HepG2 (cell line): ENCODE measurements around the gene ACP2. TPM values are rescaled to one million over a fixed set of nuclear protein-coding genes. Genes with fewer than 3 reads are reported as not detected.
A peak's percentile ranks its signal among the peaks of the same experiment; 100 is the strongest.

Experiments
- AHR ChIP-seq: IDR thresholded peaks from 2 replicates; pipeline ENCODE4 v1.6.1; 2018; ENCODE audit warnings: missing genetic modification reagents, missing compliant biosample characterization
- ATF1 ChIP-seq: IDR thresholded peaks from 2 replicates; pipeline ENCODE4 v1.6.1; 2016; ENCODE audit warnings: mild to moderate bottlenecking, control low read depth
- CC2D1A ChIP-seq: sonication (generic); formaldehyde crosslinking; IDR thresholded peaks from 2 replicates; pipeline ENCODE4 v1.8.1; 2023; ENCODE audit warnings: mild to moderate bottlenecking, missing genetic modification reagents
- FOXO1 ChIP-seq: sonication (generic); formaldehyde crosslinking; IDR thresholded peaks from 2 replicates; pipeline ENCODE4 v1.4.0; 2020; ENCODE audit warnings: missing genetic modification reagents
- HMG20A ChIP-seq: IDR thresholded peaks from 2 replicates; pipeline ENCODE4 v1.6.1; 2016; ENCODE audit warnings: borderline replicate concordance
- IRF2 ChIP-seq: IDR thresholded peaks from 2 replicates; pipeline ENCODE4 v1.6.1; 2018; ENCODE audit warnings: missing genetic modification reagents, missing compliant biosample characterization
- JARID2 ChIP-seq: sonication (generic); formaldehyde crosslinking; IDR thresholded peaks from 2 replicates; pipeline ENCODE4 v1.8.1; 2023; ENCODE audit warnings: missing genetic modification reagents, inconsistent platforms; ENCODE audit not compliant: insufficient replicate concordance
- KAT7 ChIP-seq: IDR thresholded peaks from 2 replicates; pipeline ENCODE4 v1.6.1; 2018; ENCODE audit warnings: borderline replicate concordance, missing compliant biosample characterization
- MED8 ChIP-seq: sonication (generic); formaldehyde crosslinking; IDR thresholded peaks from 2 replicates; pipeline ENCODE4 v1.8.1; 2023; ENCODE audit warnings: mild to moderate bottlenecking, missing genetic modification reagents; ENCODE audit not compliant: insufficient replicate concordance
- MEIS1 ChIP-seq: sonication (generic); formaldehyde crosslinking; IDR thresholded peaks from 2 replicates; pipeline ENCODE4 v1.9.0; 2021; ENCODE audit warnings: mild to moderate bottlenecking, missing genetic modification reagents, moderate library complexity, borderline replicate concordance
- MTA3 ChIP-seq: sonication (generic); formaldehyde crosslinking; IDR thresholded peaks from 2 replicates; pipeline ENCODE4 v1.4.0; 2020; ENCODE audit warnings: missing genetic modification reagents
- NFE2 ChIP-seq: sonication (generic); formaldehyde crosslinking; IDR thresholded peaks from 2 replicates; pipeline ENCODE4 v1.4.0; 2020; ENCODE audit warnings: missing genetic modification reagents
- NFYC ChIP-seq: IDR thresholded peaks from 2 replicates; pipeline ENCODE4 v1.6.1; 2016; ENCODE audit warnings: missing genetic modification reagents, missing compliant biosample characterization
- PAWR ChIP-seq: sonication (generic); formaldehyde crosslinking; IDR thresholded peaks from 2 replicates; pipeline ENCODE4 v1.4.0; 2020; ENCODE audit warnings: missing genetic modification reagents, mild to moderate bottlenecking, borderline replicate concordance
- SAFB2 ChIP-seq: sonication (generic); formaldehyde crosslinking; IDR thresholded peaks from 2 replicates; pipeline ENCODE4 v1.5.1; 2020; ENCODE audit warnings: missing genetic modification reagents, low read depth, mild to moderate bottlenecking, borderline replicate concordance
- SOX6 ChIP-seq, 2 experiments: fragments of 450-650 bp in 1 of 2; sonication (generic) in 1 of 2; formaldehyde crosslinking in 1 of 2; IDR thresholded peaks; 2 replicates each; pipeline versions ENCODE4 v1.4.0 to v1.6.1; 2017 to 2020; ENCODE audit warnings: antibody characterized with exemption in 1 of 2, mild to moderate bottlenecking in 1 of 2, missing genetic modification reagents in 1 of 2
- TAF15 ChIP-seq: fragments of 200-400 bp; formaldehyde crosslinking; IDR thresholded peaks from one replicate; pipeline ENCODE4 v1.6.1; 2018; ENCODE audit warnings: mild to moderate bottlenecking, low read depth, low read length; ENCODE audit not compliant: poor library complexity, severe bottlenecking
- THAP8 ChIP-seq: sonication (generic); formaldehyde crosslinking; IDR thresholded peaks from 2 replicates; pipeline ENCODE4 v1.5.1; 2020; ENCODE audit warnings: missing genetic modification reagents, mild to moderate bottlenecking, borderline replicate concordance
- ZNF264 ChIP-seq: sonication (generic); formaldehyde crosslinking; IDR thresholded peaks from 2 replicates; pipeline ENCODE4 v1.4.0; 2020; ENCODE audit warnings: missing genetic modification reagents
- ZNF333 ChIP-seq: sonication (generic); formaldehyde crosslinking; IDR thresholded peaks from 2 replicates; pipeline ENCODE4 v1.4.0; 2020; ENCODE audit warnings: mild to moderate bottlenecking, missing genetic modification reagents, borderline replicate concordance
- ZNF441 ChIP-seq: sonication (generic); formaldehyde crosslinking; IDR thresholded peaks from 2 replicates; pipeline ENCODE4 v1.7.0; 2021; ENCODE audit warnings: missing genetic modification reagents, borderline replicate concordance
- ZNF550 ChIP-seq: sonication (generic); formaldehyde crosslinking; IDR thresholded peaks from 2 replicates; pipeline ENCODE4 v1.4.0; 2020; ENCODE audit warnings: mild to moderate bottlenecking, missing genetic modification reagents, borderline replicate concordance
- ZNF704 ChIP-seq: sonication (generic); formaldehyde crosslinking; IDR thresholded peaks from 2 replicates; pipeline ENCODE4 v1.8.1; 2023; ENCODE audit warnings: mild to moderate bottlenecking, inconsistent platforms, moderate library complexity, missing genetic modification reagents, borderline replicate concordance
- ZSCAN29 ChIP-seq: sonication (generic); formaldehyde crosslinking; conservative IDR thresholded peaks from 2 replicates; pipeline ENCODE4 v1.4.0; 2020; ENCODE audit warnings: mild to moderate bottlenecking, missing genetic modification reagents
- polyA plus RNA-seq, 8 experiments: library from polyadenylated mRNA; depleted of rRNA in 3 of 8; stranded (reverse) in 7 of 8; unstranded in 1 of 8; fragments of >200 nt; fragmentation: Illumina TruSeq in 4 of 8; extraction: Trizol in 4 of 8; gene quantifications; 2 replicates each; pipeline versions ENCODE4 v1.2.1 to v1.2.3, GENCODE V29; 2011 to 2016; ENCODE audit warnings: low read depth in 4 of 8, missing spikeins in 1 of 8, mixed read lengths in 1 of 8; ENCODE audit not compliant: insufficient read depth in 1 of 8
- total RNA-seq, 5 experiments: library from RNA; depleted of rRNA; stranded (reverse); fragments of >200 nt; fragmentation: Illumina TruSeq; extraction: Trizol; gene quantifications; 2 replicates each; pipeline ENCODE4 v1.2.3, GENCODE V29; 2016; ENCODE audit warnings: low read depth in 1 of 5
- TF ChIP-seq, protein P1 (sequence below): sonication (generic); formaldehyde crosslinking; conservative IDR thresholded peaks from 2 replicates; pipeline ENCODE4 v1.8.1; 2023; ENCODE audit warnings: missing genetic modification reagents
- TF ChIP-seq, protein P2 (sequence below): sonication (generic); formaldehyde crosslinking; IDR thresholded peaks from 2 replicates; pipeline ENCODE4 v1.4.0; 2020; ENCODE audit warnings: missing genetic modification reagents

ACP2 gene
- total and polyA plus RNA-seq, 2 of the 13 experiments (the other 11 are each of a cell fraction or from before 2014, with no cell fraction given): 17.7 to 20.2 TPM

DNA sequence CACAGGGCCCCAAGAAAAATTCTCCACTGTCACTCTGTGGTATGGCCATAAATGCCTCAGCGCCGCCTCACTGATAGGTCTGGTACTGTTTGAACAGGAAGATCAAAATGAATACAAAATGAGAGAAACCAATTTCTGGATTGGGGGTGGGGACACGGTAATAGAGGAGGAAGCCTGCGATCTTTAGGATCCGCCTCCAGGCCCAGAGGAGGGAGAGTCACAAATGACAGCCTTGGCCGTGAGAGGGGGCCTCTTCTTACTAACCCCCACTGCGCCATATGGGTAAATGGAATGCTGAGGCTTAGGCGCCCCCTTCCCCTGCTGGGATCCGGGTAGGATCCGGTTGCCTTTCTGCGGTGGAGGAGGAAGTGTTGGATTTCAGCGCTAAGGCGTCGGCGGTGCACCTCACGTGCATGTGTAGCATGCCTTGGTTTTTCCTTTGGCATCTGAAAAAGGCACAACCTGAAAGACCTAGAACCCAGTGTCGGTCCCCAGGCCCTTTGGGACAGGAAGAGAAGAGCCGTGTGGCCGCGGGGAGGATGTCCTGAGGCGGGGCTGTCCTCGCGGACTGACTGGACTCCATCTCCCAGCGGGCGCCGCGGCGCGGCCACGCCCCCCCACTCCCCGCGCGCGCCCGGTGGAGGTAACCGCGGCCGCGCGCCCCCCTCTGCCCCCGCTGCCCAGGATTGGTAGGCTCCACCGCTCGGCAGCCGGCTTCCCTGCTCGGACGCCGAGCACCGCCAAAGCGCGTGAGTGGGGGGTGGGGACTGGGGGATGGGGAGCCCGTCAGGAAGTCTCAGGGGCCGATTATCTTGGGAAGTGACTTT, 20.6 kb upstream of the ACP2 start (continued):
- TF ChIP-seq ZNF704: no peak; the same call in 1 of the 2 replicates
- no peak for TF ChIP-seq MTA3 (CRISPR knock-in tag)
- 0 out of 2 replicates have a peak, but pooled peaks have one; percentile 6 for TF ChIP-seq MEIS1 (CRISPR knock-in tag)
- TF ChIP-seq ZNF550: no peak
- TF ChIP-seq ZNF441 (CRISPR knock-in tag): no peak
- TF ChIP-seq TAF15: no peak
- TF ChIP-seq CC2D1A (CRISPR knock-in tag): 0 out of 2 replicates have a peak, but pooled peaks have one; percentile 50
- TF ChIP-seq HMG20A (CRISPR knock-in tag): no peak
- peak; percentile 36 for TF ChIP-seq JARID2 (CRISPR knock-in tag)
- no peak; the same call in 1 of the 2 replicates for TF ChIP-seq AHR (CRISPR knock-in tag)
- TF ChIP-seq ZNF264: no peak
- TF ChIP-seq ATF1 (CRISPR knock-in tag): no peak
- no peak for TF ChIP-seq NFYC (CRISPR knock-in tag)
- no peak for TF ChIP-seq MED8
- no peak for TF ChIP-seq FOXO1 (CRISPR knock-in tag)
- TF ChIP-seq SOX6 (IDR thresholded peaks at IDR 0.05): no peak
- TF ChIP-seq SOX6 (CRISPR knock-in tag; IDR thresholded peaks at IDR 0.05): no peak; the same call in 1 of the 2 replicates
- TF ChIP-seq NFE2 (CRISPR knock-in tag): no peak
- peak; percentile 5; the same call in 1 of the 2 replicates for TF ChIP-seq THAP8 (CRISPR knock-in tag)
- TF ChIP-seq ZNF333 (CRISPR knock-in tag): no peak; the same call in 1 of the 2 replicates
- TF ChIP-seq KAT7 (CRISPR knock-in tag): no peak
- TF ChIP-seq, protein P1, sequence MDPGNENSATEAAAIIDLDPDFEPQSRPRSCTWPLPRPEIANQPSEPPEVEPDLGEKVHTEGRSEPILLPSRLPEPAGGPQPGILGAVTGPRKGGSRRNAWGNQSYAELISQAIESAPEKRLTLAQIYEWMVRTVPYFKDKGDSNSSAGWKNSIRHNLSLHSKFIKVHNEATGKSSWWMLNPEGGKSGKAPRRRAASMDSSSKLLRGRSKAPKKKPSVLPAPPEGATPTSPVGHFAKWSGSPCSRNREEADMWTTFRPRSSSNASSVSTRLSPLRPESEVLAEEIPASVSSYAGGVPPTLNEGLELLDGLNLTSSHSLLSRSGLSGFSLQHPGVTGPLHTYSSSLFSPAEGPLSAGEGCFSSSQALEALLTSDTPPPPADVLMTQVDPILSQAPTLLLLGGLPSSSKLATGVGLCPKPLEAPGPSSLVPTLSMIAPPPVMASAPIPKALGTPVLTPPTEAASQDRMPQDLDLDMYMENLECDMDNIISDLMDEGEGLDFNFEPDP (CRISPR knock-in tag): 0 out of 2 replicates have a peak, but pooled peaks have one; percentile 89
- TF ChIP-seq SAFB2 (CRISPR knock-in tag): no peak
- 0 out of 2 replicates have a peak, but pooled peaks have one; percentile 52 for TF ChIP-seq IRF2 (CRISPR knock-in tag)
- TF ChIP-seq PAWR: no peak
- TF ChIP-seq, protein P2, sequence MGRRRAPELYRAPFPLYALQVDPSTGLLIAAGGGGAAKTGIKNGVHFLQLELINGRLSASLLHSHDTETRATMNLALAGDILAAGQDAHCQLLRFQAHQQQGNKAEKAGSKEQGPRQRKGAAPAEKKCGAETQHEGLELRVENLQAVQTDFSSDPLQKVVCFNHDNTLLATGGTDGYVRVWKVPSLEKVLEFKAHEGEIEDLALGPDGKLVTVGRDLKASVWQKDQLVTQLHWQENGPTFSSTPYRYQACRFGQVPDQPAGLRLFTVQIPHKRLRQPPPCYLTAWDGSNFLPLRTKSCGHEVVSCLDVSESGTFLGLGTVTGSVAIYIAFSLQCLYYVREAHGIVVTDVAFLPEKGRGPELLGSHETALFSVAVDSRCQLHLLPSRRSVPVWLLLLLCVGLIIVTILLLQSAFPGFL (CRISPR knock-in tag): no peak
- TF ChIP-seq ZSCAN29: 0 out of 2 replicates have a peak, but pooled peaks have one; percentile 28
